GM15510 (cell line): Measurements from ENCODE around the gene VGLL4.

Source experiments
- POLR2A ChIP-seq: IDR thresholded peaks from 3 replicates; pipeline ENCODE4 v1.6.1; 2011; ENCODE audit warnings: borderline replicate concordance; ENCODE audit not compliant: insufficient read length; ENCODE audit errors: extremely low read depth

Gene VGLL4

GRCh38 chr3:11624161-11624560 is 19.6 kb downstream of the VGLL4 start:
- TF ChIP-seq POLR2A = no peak

GRCh38 chr3:11622586-11623550 is 20.8 kb downstream of the VGLL4 start:
- TF ChIP-seq POLR2A = no peak

GRCh38 chr3:11621077-11621476 is 22.6 kb downstream of the VGLL4 start:
- no peak for TF ChIP-seq POLR2A

GRCh38 chr3:11619946-11620652 is 23.6 kb downstream of the VGLL4 start:
- no peak for TF ChIP-seq POLR2A

GRCh38 chr3:11619461-11619860 is 24.3 kb downstream of the VGLL4 start:
- TF ChIP-seq POLR2A = no peak

- no peak for TF ChIP-seq POLR2A
Observed at GRCh38 chr3:11618904-11619303, 24.8 kb downstream of the VGLL4 start.

GRCh38 chr3:11616551-11616950 is 27.2 kb downstream of the VGLL4 start:
- no peak for TF ChIP-seq POLR2A

- TF ChIP-seq POLR2A = no peak
Observed at GRCh38 chr3:11613851-11614487, 29.7 kb downstream of the VGLL4 start.

- TF ChIP-seq POLR2A = no peak
Observed at GRCh38 chr3:11613319-11613718, 30.4 kb downstream of the VGLL4 start.

GRCh38 chr3:11612515-11613188 is 31.1 kb downstream of the VGLL4 start:
- no peak for TF ChIP-seq POLR2A

- TF ChIP-seq POLR2A = no peak
Observed at GRCh38 chr3:11611341-11611799, 32.3 kb downstream of the VGLL4 start.

GRCh38 chr3:11610700-11611275 is 32.9 kb downstream of the VGLL4 start:
- TF ChIP-seq POLR2A = no peak

GRCh38 chr3:11610044-11610671 is 33.6 kb downstream of the VGLL4 start:
- no peak for TF ChIP-seq POLR2A

GRCh38 chr3:11609481-11609880 is 34.2 kb downstream of the VGLL4 start:
- no peak for TF ChIP-seq POLR2A
